HG03439 (cell line): ENCODE data around the gene HK2.
A peak's percentile ranks its signal among the peaks of the same experiment; 100 is the strongest.
"Not testable (repeated sequence)": the region's sequence is repeated elsewhere in the genome, so short reads cannot be mapped to it uniquely, and the experiment has no call there.

ENCODE experiments used
- ATAC-seq: cut with Tn5 transposase; IDR thresholded peaks from one replicate; pipeline ENCODE4 v1.9.1; 2021; ENCODE audit warnings: mild to moderate bottlenecking, moderate library complexity; ENCODE audit not compliant: unreplicated experiment

Gene HK2

DNA sequence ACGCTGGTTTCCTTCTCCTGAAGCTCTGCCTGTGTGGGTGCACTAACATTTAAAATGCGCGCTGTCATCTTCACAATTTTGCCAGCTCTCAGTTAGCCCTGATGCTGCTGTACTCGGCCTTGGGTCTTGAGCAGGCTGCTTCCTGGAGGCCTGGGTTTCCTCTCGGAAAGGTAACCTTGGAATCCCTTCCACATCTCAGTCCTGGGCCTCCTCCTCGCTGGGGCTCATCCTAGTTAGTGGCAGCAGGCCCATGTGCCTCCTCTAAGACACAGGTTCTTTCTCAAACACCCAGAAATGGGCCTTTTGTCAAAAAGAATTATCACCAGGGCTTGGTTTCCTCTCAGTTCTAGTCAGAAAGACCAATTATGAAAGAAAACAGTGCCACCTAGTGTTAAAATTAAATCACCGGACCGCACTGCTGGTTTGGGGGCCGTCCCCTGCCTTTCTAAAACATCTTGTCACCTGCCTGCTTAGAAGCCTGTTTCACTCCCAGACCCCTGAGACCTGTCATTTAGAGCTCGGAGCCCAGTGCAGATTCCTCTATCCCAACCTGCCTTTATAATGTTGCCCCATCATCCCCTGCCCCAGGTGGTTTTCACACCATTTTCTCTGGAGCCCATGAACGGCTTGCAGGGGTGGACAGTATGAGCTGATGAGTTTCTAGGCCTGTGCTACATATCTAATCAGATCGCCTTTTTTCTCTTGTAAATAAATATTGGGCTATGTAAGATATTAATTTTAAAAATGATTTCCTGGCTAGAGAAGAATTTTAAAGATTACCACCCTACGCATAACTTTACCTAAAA is 42.4 kb downstream of the HK2 start:
- ATAC-seq = peak; percentile 75

- ATAC-seq = no peak
Observed at GRCh38 chr2:74877376-74877775, 43.4 kb downstream of the HK2 start.

GRCh38 chr2:74877781-74878433 is 44.0 kb downstream of the HK2 start:
- no peak for ATAC-seq

- ATAC-seq = no peak
Observed at GRCh38 chr2:74878551-74878950, 44.6 kb downstream of the HK2 start.

- ATAC-seq = no peak
Observed at GRCh38 chr2:74880054-74880728, 46.3 kb downstream of the HK2 start.

GRCh38 chr2:74881176-74881575 is 47.2 kb downstream of the HK2 start:
- no peak for ATAC-seq

DNA sequence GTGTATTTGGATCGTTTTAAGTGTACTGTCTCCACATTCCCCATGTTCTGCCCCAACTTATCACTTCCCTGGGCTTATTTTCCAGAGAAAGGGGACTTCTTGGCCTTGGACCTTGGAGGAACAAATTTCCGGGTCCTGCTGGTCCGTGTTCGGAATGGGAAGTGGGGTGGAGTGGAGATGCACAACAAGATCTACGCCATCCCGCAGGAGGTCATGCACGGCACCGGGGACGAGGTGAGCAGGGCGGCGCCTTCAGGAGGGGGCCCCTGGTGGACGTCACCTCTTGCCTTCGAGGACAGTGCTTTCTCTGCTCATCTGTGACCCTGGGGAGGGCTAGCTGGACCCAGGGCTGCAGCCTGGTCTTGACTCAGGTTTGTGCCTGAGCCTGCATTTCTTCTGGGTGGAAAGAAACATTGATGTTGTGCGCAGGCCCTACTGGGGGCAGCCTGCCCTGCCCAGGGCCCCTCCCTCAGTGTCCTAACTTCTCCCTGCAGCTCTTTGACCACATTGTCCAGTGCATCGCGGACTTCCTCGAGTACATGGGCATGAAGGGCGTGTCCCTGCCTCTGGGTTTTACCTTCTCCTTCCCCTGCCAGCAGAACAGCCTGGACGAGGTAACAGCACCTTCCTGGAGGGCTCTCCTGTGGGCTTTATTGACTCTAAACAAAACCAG is 47.8 kb downstream of the HK2 start:
- no peak for ATAC-seq

DNA sequence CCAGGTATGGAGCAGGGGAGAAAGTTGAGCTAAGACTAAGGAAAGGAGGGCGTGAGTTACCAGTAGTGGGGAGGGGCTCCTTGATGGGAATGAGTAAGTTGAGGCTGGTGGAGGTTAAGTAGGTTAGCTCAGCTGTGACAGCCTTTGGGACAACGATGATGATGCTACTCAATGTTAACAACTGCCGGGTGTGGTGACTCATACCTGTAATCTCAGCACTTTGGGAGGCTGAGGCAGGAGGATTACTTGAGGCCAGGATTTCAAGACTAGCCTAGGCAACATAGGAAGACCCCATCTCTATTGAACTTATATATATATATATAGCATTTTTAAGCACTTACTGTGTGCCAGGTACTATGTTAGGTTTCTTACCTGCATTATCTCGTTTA is 48.4 kb downstream of the HK2 start:
- no peak for ATAC-seq

- ATAC-seq = no peak
Observed at GRCh38 chr2:74883011-74883410, 49.1 kb downstream of the HK2 start.

DNA sequence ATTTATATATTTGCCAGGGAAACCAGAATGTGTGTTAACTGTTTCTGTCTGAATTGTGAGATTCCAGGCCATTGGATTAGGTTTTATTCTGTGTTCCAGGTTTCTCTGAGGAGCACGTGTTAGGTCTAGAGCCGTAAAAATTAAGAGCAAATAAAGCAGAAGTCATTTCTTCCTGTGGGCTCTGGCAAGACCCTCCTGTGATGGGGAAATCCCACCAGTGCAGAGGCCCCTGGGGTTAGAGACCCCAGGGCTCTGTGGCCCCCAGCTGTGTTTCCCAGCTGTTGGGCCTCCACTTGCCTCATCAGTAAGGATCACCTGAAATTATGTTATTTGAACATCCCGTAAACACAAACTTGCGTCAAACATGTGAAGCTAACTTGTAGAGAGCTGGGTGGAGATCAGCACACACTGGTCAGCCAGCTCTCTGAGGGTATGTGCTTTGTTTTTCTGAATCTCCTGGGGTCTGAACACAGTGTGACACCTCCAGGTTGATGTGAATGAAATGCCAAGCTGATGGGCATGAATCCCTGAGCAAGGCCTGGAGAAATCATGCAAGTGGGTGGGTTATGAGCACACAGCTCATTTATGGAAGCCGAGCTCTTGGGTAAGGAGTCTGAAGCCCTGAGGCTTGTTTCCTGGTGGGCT is 50.3 kb downstream of the HK2 start:
- no peak for ATAC-seq

DNA sequence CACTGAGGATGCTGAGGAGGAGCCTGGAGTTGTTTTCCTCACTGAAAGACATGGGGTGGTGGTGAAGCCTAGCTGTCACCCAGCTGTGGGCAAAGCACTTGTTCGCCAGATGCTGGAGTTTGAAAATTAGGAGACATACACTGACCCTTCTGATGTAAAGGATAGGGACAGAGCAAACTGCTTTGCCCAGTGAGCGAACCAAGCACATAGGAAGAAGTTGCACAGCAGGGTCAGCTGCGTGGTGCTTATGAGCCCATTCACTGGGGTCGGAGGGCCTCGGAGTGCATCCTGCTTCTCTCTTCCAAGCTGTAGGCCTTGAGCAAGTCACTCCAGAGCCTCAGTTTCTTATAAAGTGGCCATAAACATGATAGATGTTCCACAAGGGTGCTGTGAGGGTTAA is 50.9 kb downstream of the HK2 start:
- ATAC-seq = no peak

- ATAC-seq = no peak
Observed at GRCh38 chr2:74886251-74886650, 52.3 kb downstream of the HK2 start.

DNA sequence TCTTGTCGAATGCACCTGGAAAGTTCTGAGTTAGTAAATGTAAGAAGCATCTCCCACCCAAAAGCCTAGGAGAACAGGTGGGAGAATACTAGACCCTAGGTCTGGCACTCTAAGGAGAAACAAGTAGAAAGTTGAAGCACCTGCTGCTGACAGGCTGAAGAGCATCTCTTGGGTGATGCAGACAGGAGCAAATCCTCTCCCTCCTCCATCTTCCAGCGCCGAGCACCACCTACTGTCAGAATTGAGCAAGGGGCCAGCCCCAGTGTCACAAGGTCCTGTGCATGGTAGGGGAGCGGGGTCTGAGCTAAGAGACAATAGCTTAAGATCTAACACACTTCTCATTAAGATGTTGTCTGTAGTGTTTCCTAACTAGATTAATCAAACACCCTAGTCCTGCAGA is 52.9 kb downstream of the HK2 start:
- no peak for ATAC-seq

- no peak for ATAC-seq
Observed at GRCh38 chr2:74887445-74887951, 53.6 kb downstream of the HK2 start.

DNA sequence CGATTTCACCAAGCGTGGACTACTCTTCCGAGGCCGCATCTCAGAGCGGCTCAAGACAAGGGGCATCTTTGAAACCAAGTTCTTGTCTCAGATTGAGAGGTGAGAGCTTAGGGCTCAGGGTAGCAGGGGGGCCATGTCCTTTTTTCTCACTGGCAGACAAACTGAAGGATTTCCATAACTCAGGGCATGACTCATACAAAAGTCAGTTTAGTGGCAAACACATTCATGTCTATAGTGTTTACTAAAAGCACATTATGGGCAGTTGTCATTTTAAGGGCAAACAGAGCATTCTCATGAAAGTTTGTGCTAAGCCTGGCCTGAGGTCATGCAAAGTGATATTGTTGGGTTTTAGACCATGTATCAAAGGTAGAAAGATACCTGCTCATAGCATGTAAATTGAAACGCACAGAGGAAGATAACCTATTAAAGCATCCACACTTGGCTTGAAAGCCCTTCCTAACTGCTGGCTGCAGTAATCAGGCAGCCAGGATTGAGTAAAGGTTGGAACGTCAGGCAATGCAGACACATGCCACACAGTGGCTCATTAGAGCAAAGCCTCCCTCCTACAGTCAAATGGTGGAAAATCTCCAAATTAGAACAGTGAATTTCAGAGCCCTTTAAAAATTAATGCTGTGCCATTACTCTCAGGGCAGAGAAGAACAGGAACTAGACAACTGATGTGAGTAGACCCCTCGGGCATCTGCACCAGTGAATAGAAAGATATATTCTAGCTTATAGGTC is 54.2 kb downstream of the HK2 start:
- ATAC-seq = no peak

- ATAC-seq = no peak
Observed at GRCh38 chr2:74889159-74889558, 55.2 kb downstream of the HK2 start.

DNA sequence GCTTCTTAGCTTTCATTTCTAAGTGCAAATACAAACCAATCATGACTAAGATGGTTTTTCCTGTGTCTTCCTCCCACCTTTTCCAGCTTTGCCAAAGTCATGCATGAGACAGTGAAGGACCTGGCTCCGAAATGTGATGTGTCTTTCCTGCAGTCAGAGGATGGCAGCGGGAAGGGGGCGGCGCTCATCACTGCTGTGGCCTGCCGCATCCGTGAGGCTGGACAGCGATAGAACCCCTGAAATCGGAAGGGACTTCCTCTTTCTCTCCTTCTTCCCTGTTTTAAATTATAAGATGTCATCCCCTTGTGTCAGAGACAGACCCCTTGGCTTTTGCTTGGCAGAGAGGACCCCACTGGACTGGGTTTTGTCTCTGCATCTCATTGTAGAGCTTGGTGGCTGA is 56.8 kb downstream of the HK2 start:
- ATAC-seq = no peak

DNA sequence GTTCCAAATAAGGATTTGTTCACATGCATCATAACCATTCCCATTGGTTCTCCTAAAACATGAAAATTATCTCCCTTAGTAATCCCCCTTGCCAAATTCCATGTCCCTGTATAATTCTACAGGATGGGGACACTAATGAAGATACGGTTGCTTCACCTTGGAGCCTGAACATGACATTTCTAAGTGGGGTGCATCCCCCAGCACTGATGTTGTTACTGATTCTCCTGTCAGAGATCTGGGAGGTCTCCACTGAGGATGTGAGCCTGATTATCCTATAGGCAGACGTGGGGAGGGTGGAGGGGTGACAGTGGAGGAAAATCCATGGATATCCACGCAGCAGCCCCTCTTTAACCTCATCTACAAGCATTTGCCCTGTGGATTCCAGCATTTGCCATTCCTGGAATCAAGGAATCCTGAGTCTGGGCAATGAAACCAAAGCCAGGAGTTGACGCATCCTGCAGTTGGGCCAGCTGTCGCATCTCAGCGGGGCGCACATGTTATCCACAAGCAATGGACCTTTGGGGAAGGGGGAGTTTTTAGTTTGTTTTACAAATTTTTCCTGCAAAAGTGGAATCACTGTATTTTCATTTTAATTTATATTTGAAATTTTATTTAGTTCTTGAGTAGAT is 57.3 kb downstream of the HK2 start:
- ATAC-seq = no peak

- not testable (repeated sequence) for ATAC-seq
Observed at GRCh38 chr2:74891816-74892215, 57.9 kb downstream of the HK2 start.

DNA sequence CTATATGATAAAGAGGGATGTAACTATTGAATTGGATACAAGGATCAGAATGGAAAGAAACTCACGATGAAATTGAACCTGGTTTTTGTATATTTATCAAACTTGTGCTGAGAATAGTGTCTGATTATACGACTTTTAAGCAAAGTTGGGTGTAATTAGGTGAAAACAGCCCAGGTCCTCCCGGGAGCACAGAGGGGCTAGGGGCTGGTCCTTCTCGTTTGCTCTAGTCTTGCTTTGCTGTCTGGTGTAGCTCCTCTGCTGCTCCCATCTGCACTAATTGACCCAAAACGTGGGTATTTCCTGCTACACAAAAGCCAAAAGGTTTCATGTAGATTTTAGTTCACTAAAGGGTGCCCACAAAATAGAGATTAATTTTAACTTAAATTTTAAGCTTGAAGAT is 58.7 kb downstream of the HK2 start:
- no peak for ATAC-seq
